Measurements from ENCODE around the gene IRGC.
"Not testable (repeated sequence)": the region's sequence is repeated elsewhere in the genome, so short reads cannot be mapped to it uniquely, and the experiment has no call there.

IRGC gene, protein sequence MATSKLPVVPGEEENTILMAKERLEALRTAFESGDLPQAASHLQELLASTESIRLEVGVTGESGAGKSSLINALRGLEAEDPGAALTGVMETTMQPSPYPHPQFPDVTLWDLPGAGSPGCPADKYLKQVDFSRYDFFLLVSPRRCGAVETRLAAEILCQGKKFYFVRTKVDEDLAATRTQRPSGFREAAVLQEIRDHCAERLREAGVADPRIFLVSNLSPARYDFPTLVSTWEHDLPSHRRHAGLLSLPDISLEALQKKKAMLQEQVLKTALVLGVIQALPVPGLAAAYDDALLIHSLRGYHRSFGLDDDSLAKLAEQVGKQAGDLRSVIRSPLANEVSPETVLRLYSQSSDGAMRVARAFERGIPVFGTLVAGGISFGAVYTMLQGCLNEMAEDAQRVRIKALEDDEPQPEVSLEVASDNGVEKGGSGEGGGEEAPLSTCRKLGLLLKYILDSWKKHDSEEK

GRCh38 chr19:43715776-43716175 lies at the start of gene IRGC:
TSS of gene IRGC (plus strand) at chr19:43716076. CDS start at chr19:43718559, 2,483 bp downstream.
- no peak for DNase-seq

GRCh38 chr19:43667126-43667875 lies 48.6 kb upstream of the IRGC start:
- DNase-seq: no peak

- no peak for DNase-seq
Observed at GRCh38 chr19:43667876-43668405, 47.9 kb upstream of the IRGC start.

GRCh38 chr19:43668406-43669109 lies 47.3 kb upstream of the IRGC start:
- peak; percentile 98 for DNase-seq

- DNase-seq: no peak
Observed at GRCh38 chr19:43672061-43672679, 43.7 kb upstream of the IRGC start.

GRCh38 chr19:43673637-43674036 lies 42.2 kb upstream of the IRGC start:
- DNase-seq: no peak

DNA sequence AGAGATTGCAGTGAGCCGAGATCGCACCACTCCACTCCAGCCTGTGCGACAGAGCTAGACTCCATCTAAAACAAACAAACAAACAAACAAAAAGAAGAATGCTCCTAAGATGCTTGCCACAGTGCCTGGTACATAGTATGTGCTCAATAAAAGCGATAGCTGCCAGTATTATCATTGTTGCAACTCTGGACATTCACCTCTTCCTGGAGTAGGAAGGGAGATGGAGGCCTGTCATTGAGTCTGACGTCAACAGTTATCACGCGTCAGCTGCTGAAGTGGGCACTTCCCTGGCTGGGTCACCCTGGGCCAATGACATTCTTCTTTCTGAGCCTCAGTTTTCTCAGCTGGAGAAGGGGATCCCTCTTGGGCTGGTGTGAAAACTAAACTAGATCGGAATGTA lies 41.7 kb upstream of the IRGC start:
- no peak for DNase-seq

GRCh38 chr19:43674596-43674995 lies 41.3 kb upstream of the IRGC start:
- no peak for DNase-seq

GRCh38 chr19:43675269-43675879 lies 40.5 kb upstream of the IRGC start:
- DNase-seq: peak; percentile 23

GRCh38 chr19:43675906-43676305 lies 40.0 kb upstream of the IRGC start:
- DNase-seq: no peak

- DNase-seq: no peak
Observed at GRCh38 chr19:43678512-43679261, 37.2 kb upstream of the IRGC start.

- no peak for DNase-seq
Observed at GRCh38 chr19:43681821-43682220, 34.1 kb upstream of the IRGC start.

DNA sequence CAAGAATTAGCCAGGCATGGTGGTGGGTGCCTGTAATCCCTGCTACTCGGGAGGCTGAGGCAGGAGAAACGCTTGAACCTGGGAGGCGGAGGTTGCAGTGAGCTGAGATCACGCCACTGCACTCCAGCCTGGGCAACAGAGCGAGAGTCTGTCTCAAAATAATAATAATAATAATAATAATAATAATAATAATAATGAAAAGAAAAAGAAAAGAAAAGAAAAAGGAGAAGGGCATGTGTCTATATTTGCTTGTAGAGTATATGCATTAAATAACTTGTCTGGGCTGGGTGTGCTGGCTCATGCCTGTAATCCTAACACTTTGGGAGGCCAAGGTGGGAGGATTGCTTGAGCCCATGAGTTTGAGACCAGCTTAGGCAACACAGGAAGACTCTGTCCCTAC lies 33.6 kb upstream of the IRGC start:
- not testable (repeated sequence) for DNase-seq

DNA sequence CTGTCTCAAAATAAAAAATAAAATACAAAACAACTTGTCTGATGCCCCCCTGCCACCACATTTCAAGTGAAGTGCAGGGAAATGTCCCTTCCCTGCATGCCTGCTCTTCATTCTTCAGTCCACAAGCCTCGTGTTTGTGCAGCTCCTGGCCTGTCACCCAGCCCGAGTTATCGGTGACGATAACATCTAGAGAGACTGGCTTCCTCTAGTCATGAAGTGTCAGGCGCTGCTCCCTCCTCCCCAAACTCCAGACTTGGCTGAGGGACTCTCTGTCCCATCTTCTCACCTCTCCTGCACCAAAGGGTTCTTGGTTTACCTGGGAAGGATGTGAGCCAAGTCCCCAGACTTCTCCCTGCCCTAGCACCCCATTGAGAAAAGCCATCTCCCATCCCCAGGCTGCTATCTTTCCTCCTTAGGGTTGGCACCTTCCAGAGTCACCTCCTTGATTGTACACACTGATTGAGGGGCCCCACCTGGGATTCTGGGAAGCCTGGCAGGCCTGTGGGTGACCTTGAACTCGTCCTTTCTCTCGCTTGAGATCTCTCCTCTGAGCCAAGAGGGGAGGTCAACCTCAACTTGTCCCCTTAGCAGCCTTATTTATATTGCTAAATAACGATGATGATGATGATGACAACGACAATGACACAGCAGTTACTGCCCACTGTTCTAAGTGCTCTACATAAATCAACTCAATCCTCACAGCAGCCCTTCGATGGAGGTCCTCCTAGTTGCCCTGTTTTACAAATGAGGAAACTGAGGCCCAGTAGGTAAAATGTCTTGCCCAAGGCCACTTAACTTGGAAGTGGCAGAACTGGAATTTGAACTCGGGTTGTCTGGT lies 32.8 kb upstream of the IRGC start:
- DNase-seq: no peak

- DNase-seq: no peak
Observed at GRCh38 chr19:43683905-43684304, 32.0 kb upstream of the IRGC start.

DNA sequence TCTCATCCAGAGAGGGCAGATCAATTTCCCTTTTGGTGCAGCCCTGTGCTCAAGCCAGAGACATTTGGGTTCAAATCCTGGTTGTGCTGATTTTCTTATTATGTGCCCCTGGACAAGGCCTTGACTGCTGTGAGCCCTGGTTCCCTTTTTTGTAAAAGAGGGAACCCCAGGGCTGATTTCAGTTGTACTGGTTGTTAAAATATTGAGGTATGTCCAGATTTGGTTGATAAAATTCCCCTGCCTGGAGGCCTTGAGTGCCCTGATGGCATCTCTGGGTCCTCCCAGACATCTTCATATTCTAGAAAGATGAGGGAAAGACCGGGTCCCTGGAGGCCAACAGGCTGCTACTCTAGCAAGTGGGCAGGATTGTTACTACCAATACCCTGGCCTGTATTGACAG lies 31.6 kb upstream of the IRGC start:
- DNase-seq: no peak

GRCh38 chr19:43687660-43687997 lies 28.2 kb upstream of the IRGC start:
- no peak for DNase-seq

GRCh38 chr19:43688059-43688701 lies 27.7 kb upstream of the IRGC start:
- DNase-seq: no peak

- no peak for DNase-seq
Observed at GRCh38 chr19:43690444-43690843, 25.4 kb upstream of the IRGC start.

DNA sequence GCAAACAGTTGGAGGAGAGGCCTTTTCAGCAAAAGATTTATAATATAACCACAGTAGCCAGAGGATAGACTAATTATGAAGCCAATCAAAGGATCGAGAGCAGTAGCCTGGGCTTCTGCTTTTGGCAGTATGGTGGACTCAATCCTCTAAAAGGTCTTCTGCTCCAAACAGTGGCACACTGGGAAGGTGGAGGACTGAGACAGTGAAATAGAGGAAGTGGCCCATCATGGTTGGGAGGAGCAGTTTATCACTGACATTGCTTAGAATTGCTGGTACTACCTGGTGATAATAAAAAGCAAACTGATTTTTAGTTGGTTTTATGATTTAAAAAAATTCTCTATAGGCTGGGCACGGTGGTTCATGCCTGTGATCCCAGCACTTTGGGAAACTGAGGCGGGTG lies 25.0 kb upstream of the IRGC start:
- DNase-seq: no peak
